NCI-H1694 (cell line): ENCODE measurements around the gene CIROP.
"Not testable (repeated sequence)": the region's sequence is repeated elsewhere in the genome, so short reads cannot be mapped to it uniquely, and the experiment has no call there.

ENCODE experiments used
- DNase-seq: peaks from one replicate; lab custom pipeline; 2025; lab: John Stamatoyannopoulos, UW

Gene CIROP

DNA sequence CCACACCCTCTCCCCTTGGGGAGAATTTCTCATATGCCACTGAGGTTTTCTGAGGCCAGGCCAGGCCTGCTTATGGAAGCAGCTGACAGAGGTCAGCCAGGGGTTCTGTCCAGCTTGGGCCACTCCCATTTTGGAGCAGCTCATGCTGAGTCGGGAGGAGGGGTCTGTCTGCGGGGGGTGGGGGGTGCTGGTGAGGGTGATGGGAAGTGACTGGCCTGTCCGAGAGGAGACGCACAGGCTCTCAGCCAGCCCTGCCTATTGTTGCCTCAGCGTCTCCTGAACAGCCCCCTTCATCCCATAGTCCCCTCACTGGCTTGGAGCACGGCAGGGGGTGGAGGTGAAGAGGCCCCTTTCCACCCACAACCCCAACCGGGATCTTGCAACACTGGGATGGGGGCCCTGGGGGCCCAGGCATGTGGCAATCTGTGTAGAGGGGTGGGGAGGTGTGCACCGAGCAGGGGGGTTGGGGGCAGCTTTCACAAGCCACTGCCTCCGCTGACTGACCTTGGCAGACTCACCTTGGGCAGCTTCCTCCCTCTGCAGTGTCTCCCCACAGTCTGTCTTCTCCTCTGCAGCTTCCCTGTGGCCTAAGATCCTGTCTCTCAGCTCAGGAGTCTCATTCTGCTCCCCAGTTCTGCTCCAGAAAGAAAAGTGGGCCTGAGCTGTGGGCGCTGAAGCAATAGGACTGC is 8.8 kb upstream of the CIROP start:
- DNase-seq: no peak

DNA sequence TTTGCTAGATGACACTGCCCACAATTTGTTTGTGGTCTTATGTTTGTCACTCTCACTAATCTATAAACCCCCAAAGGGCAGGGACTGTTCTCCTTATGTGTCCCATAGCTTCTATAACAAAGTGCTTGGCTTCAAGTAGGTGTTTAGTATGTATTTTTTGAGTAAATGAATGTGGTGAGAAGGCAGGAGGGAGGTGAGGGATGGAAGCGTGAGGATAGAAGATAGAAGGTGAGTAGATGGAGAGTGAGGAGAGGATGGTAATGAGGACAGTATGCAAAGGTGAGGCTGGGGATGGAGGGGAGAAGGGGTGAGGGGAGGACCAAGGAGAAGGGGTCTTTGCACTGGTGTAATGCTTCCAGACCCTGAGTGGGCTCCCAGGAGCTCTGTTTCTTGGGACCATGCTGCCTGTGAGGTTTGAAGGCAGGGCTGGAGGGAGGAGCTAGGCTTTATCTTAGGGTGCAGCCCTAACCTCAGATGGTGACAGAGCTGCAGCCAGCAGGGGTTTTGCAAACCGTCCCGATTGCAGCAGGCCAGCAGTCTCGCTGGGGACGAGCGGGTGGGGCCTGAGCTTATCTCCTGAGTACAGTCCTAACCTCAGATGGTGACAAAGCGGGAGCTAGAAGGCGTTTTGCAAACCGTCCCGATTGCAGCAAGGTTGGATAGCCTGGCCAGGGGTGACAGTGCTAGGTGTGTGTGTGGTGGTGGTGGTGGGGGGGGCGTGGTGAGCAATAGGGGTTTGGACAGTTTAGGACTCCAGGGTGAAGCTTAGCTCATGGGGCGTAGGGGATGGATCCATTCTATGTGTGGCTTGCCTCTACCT is 7.8 kb upstream of the CIROP start:
- no peak for DNase-seq

DNA sequence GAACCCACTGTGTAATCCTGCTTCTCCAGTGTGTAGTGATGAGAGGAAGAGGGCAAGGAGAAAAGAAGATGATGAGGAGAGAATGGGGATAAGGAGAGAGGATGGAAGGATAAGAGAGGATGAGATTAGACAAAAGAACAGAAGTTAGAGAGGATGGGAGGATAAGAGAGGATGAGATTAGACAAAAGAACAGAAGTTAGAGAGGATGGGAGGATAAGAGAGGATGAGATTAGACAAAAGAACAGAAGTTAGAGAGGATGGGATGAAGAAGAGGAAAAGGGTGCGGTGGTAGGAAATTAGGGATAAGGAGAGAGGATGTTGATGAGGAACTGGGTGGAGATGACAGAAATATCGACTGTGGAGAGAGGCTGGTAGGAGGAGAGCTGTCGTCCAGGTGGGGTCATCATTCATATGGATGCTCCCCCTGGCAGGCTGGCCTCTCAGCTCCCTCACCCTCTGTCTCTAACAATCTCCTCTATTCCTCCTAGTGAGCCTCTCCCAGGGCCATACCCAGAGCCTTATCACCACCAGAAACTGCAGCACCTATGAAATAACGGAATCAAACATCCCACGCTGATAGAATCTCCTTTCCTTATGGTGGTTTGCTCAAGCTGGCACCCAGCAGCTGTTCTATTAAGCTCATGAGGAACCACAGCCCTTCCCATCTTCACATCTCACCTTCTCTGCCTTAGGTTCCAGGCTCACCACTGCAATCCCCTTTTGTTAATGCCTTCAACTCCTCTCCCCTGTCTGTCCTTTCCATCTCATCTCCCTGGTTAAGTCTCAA is 6.0 kb upstream of the CIROP start:
- no peak for DNase-seq

DNA sequence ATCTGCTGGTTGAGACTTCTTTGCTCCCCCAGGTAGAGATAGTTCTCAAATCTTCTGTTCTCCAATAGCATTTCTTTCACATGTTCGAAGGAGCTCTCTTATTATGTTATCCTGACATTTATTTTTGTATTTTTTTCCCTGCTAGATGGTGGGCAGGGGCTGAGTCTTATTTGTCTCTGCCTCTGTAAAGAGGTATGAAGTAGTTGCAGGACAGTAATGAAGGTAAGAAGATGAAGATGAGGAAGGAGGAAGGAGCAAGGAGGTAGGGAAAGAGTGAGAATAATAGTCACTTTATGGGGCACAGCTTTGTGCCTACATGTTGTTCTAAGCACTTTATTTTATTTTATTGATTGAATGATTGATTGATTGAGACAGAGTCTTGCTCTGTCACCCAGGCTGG is 5.0 kb upstream of the CIROP start:
- no peak for DNase-seq

DNA sequence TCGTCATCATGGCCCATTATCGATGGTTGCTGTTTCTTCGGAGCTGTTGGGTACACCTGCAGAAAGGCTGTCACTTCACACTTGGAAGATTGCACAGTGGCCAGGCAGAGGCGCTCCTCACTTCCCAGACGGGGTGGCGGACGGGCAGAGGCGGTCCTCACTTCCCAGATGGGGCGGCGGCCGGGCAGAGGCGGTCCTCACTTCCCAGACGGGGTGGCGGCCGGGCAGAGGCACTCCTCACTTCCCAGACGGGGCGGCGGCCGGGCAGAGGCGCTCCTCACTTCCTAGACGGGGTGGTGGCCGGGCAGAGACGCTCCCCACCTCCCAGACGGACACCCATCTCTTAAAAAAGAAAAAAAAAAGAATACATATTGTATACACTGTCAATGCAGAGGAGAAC is 3.4 kb upstream of the CIROP start:
- DNase-seq: not testable (repeated sequence)

DNA sequence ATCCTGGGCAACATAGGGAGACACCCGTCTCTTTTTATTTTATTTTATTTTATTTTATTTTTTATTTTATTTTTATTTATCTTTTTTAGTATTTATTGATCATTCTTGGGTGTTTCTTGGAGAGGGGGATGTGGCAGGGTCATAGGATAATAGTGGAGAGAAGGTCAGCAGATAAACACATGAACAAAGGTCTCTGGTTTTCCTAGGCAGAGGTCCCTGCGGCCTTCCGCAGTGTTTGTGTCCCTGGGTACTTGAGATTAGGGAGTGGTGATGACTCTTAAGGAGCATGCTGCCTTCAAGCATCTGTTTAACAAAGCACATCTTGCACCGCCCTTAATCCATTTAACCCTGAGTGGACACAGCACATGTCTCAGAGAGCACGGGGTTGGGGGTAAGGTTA is 2.8 kb upstream of the CIROP start:
- DNase-seq: not testable (repeated sequence)

DNA sequence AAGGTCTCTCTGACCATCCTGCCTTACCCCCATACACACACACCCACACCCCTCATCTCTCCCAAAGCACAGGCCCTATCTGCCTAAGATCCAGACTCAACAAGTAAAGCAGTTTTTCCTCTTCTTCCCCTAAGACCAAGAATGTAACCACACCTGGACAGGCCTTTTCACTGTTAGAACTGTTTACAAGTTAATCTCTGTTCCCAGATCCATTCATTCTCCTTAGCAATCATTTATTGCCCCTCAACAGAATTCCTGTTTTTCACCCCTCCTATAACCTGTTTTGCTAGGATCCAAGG is 1.9 kb upstream of the CIROP start:
- DNase-seq: no peak

DNA sequence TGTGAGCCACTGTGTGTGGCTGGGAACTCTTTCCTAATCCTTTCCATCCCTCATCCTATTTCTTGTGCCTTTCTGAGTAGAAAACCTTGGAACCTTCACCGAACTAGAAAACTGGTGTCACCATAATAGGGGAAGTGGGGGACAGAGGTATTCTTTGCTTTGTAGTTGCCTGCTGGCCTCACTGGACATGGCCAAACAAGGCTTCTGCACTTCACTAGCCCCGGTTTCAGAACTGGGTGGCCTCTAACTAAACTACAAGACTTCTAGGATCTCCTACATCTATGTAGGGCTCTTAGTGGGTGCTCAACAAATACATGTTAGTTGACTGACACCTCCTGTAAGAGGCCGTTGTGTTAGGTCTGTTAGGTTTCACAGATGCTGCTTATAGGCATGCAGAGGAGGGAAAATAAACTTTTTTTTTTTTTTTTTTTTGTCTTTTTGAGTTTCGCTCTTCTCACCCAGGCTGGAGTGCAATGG is 597 bp upstream of the CIROP start:
- DNase-seq: no peak

- no peak for DNase-seq
Measured at GRCh38 chr14:23104070-23104590, 659 bp downstream of the CIROP start.

DNA sequence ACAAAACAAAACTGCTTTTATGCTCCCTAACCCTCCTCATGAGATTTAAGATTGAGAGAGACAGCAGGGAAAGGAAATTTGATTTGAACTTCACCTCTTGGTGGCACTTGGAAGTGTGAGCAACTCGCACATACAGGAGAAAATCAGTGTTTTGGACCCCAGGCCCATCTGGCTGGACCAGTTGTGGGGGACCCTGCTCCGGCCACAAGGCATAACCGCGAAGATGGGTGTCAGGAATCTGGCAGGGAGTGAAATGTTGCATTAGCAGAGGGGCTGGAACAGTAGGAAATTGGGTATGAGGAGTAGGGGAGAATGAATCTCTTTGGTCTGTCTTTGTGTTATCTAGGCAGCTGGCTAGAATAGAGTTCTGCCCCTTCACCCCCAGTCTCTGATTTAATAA is 1.2 kb downstream of the CIROP start:
- DNase-seq: no peak

GRCh38 chr14:23102801-23103200 is 2.0 kb downstream of the CIROP start:
- no peak for DNase-seq

- no peak for DNase-seq
Measured at GRCh38 chr14:23101986-23102625, 2.7 kb downstream of the CIROP start.

DNA sequence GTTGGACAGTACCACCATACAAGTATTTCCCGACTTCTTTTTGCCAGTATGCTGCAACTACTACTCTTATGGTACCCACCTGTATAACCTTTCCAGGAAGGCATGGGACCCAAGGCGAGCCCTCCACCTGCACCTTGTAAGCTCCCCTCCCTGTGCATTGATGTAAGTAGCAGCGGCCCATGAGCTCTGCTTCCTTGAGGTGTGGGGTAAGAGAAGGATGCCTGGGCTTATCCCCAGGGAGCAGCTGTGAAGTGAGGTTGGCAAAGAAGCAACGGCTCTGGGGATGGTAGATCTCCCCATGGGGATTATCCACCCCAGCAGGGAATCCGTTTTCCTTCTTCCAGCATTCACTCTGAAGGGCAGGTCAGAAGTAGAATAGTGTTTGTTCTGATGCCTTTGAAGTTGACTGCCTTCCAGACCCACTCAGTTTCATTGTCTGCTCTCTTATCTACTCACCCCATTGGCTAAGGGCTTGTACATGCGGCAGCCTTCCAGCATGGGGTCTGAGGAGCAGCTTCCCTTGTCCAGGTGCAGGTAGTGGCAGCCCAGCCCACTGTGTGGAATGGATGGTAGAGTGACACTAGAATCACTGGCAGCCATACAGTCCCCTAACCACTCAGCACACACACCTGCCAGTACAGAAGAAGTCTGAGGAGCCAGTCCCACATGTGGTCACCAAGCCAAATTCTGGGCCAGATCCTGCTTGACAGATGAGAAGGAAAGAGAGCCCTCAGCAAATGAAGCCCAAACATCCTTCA is 3.4 kb downstream of the CIROP start:
- DNase-seq: no peak

DNA sequence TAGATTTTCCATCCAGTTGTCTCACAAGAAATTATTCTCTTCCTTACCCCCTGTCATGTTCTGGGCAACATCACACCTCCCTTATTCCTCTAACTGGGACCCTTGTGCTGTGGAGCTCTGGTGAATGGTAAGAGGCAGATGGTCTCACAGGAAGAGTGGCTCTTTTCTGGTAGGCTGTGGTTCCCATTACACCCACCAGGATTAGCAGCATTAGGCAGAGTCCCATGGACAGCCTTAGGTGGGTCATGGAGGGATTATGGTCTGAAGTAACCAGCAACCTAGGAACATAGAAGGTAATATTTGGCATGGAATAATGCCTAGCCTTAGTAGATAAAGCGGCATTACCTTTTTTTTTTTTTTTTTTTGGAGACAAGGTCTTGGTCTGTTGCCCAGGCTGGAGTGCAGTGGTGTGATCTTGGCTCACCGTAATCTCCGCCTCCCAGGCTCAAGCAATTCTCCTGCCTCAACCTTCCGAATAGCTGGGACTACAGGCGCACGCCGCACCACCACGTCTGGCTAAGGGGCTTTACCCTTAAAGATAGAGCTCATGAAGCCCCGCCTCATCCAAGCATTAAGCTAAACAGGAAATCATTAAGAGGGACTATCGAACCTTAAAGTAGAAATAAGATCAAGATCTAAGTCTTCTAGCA is 5.5 kb downstream of the CIROP start:
- no peak for DNase-seq

DNA sequence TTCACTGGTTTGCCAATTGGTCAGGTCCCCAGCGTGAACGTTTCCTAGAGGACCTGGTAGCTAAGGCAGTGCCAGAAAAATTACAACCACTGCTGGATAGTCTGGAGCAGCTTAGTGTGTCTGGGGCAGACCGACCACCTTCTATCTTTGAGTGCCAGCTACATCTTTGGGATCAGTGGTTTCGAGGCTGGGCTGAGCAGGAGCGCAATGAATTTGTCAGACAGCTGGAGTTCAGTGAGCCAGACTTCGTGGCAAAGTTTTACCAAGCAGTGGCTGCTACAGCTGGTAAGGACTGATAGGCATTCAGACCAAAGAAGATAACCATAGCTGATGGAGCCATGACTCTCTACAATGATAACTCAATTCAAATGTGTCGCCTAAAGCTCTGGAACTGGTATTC is 7.0 kb downstream of the CIROP start:
- no peak for DNase-seq

- no peak for DNase-seq
Measured at GRCh38 chr14:23095196-23096108, 9.3 kb downstream of the CIROP start, which contains the start of gene C14orf119. TSS of gene C14orf119 (plus strand) at chr14:23095505. CDS start at chr14:23097659, 2,154 bp downstream.

DNA sequence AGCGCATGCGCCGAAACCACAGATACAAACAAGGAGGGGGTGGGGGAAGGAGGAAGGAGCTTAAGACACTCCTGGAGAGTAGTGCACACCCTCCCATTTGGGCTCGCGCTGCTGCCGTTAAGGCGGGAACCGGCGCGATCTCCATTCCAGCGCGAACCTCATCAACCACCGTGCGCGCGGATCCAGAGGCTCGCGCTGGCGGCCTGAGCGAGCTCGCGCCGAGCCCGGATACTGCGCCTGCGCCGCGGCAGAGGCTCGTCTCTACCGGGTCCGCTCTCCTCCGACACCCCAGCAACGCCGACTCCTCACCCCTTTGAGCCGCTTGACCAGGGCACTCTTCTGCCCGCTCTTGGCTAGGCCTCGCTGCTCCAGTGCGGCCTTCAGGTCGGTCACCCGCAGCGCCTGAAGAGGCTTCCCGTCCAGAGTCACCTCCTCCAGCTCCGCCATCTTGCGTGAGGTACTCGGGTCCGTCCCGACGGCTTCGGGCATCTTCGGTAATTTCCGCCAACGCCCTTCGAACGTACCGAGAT is 10.1 kb downstream of the CIROP start, which contains the start of gene ACIN1:
ACIN1 (minus strand) TSS at position 471 of the 530 bp plus-strand sequence; CDS start at position 447, 24 bp downstream.
- DNase-seq: no peak

- no peak for DNase-seq
Measured at GRCh38 chr14:23093991-23094665, 10.7 kb downstream of the CIROP start.

DNA sequence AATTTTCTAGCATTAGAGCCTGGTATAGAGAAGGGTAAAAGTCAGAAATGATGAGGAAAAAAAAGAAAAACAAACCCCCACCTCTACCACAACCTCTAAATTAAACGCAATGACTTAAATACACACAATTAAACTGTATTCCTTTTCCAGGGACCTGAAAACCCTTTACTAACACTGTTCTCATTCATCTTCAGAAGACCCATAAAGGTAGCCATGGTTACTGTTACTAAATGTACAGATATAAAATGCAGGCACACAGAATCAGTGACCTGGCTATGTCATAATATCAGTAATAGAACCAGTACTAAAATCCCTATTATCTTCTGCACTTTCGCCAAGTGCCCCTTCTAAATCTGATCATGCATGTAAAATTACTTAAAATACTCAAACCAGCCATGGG is 11.3 kb downstream of the CIROP start:
- no peak for DNase-seq
